Measurements from ENCODE around the gene SRSF2.

DNA sequence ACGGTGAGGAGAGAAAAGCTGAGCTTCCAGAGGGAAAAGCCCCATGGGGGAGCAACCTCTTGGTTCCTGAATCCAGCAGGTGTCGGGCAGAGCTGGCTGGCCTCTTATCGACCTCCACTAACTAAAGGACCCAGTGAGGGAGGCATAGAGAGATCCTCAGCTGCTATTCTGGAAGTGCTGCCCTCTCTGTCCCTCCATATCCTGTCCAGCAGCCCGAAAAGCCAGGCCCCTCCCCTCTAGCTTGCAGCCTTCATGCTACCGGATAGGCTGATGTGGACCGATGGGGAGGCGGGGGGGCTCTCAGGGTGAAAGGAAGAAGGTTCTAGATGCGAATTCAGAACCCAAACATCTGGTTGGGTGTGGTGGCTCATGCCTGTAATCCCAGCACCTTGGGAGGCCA, 51.3 kb downstream of the SRSF2 start:
- TF ChIP-seq, protein P1, sequence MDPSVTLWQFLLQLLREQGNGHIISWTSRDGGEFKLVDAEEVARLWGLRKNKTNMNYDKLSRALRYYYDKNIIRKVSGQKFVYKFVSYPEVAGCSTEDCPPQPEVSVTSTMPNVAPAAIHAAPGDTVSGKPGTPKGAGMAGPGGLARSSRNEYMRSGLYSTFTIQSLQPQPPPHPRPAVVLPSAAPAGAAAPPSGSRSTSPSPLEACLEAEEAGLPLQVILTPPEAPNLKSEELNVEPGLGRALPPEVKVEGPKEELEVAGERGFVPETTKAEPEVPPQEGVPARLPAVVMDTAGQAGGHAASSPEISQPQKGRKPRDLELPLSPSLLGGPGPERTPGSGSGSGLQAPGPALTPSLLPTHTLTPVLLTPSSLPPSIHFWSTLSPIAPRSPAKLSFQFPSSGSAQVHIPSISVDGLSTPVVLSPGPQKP (IDR thresholded peaks at IDR 0.05; ENCODE audit: low read depth, low read length) = no peak
- TF ChIP-seq MAFK (IDR thresholded peaks at IDR 0.05; ENCODE audit: partially characterized antibody) = no peak
- no peak for TF ChIP-seq RAD21 (conservative IDR thresholded peaks at IDR 0.05 in 1 of 2, IDR thresholded peaks at IDR 0.05 in 1 of 2)
- TF ChIP-seq SMC3 (IDR thresholded peaks at IDR 0.05) = no peak
- TF ChIP-seq EHF (CRISPR knock-in tag; IDR thresholded peaks at IDR 0.05) = no peak
